GM23338 (cell line): Measurements from ENCODE around the gene RPL36A. TPM values are rescaled to one million over a fixed set of nuclear protein-coding genes. Genes with fewer than 3 reads are reported as not detected.

Source experiments
- ATAC-seq: fragments of 200-7000 bp; cut with Tn5 transposase; 3 replicates; pipeline ENCODE4 v1.9.1; 2020
- DNase-seq: peaks from one replicate; pipeline ENCODE4 v3.0.0-alpha.2; 2015; ENCODE audit warnings: low spot score
- H2AFZ ChIP-seq: fragments of 200-600 bp; sonication (generic); 2 replicates; pipeline ENCODE4 v1.8.0; 2016; ENCODE audit warnings: antibody characterized with exemption, mild to moderate bottlenecking, moderate library complexity
- H3F3A ChIP-seq: fragments of 200-600 bp; sonication (generic); replicated peaks from 2 replicates; pipeline ENCODE4 v1.8.0; 2017; ENCODE audit warnings: antibody characterized with exemption, mixed run types, low read depth
- H3K27ac ChIP-seq: fragments of 200-600 bp; sonication (generic); 2 replicates; pipeline ENCODE4 v1.6.1; 2016; ENCODE audit warnings: low read depth
- H3K27me3 ChIP-seq: fragments of 200-600 bp; sonication (generic); 2 replicates; pipeline ENCODE4 v1.8.0; 2016; ENCODE audit warnings: mild to moderate bottlenecking, mixed run types, moderate library complexity; ENCODE audit not compliant: insufficient read depth
- H3K36me3 ChIP-seq: fragments of 200-600 bp; sonication (generic); 2 replicates; pipeline ENCODE4 v1.8.0; 2016; ENCODE audit warnings: mild to moderate bottlenecking; ENCODE audit not compliant: insufficient read depth
- H3K4me1 ChIP-seq: fragments of 200-600 bp; sonication (generic); 2 replicates; pipeline ENCODE4 v1.8.0; 2016; ENCODE audit warnings: mild to moderate bottlenecking, moderate library complexity; ENCODE audit not compliant: insufficient read depth
- H3K4me2 ChIP-seq: fragments of 200-600 bp; sonication (generic); 2 replicates; pipeline ENCODE4 v1.7.1; 2017; ENCODE audit warnings: mixed run types
- H3K4me3 ChIP-seq: fragments of 200-600 bp; sonication (generic); 2 replicates; pipeline ENCODE4 v1.6.1; 2016; ENCODE audit warnings: mixed run types
- H3K79me2 ChIP-seq: fragments of 200-600 bp; sonication (generic); replicated peaks from 2 replicates; pipeline ENCODE4 v1.8.0; 2017; ENCODE audit warnings: mild to moderate bottlenecking; ENCODE audit not compliant: insufficient read depth
- H3K9me2 ChIP-seq: fragments of 200-600 bp; sonication (generic); 2 replicates; pipeline ENCODE4 v1.8.0; 2017; ENCODE audit not compliant: insufficient read depth
- H4K20me1 ChIP-seq: fragments of 200-600 bp; sonication (generic); replicated peaks from 2 replicates; pipeline ENCODE4 v1.8.0; 2017; ENCODE audit warnings: mild to moderate bottlenecking; ENCODE audit not compliant: insufficient read depth
- H3K27ac Mint-ChIP-seq: 2 replicates; pipeline ENCODE4 v1.8.0; 2020; ENCODE audit warnings: inconsistent platforms, mild to moderate bottlenecking, moderate library complexity, mixed read lengths
- H3K27me3 Mint-ChIP-seq: 3 replicates; pipeline ENCODE4 v1.8.0; 2022; ENCODE audit warnings: low read depth, mild to moderate bottlenecking, moderate library complexity, mixed read lengths, inconsistent platforms; ENCODE audit not compliant: insufficient read depth, poor library complexity
- H3K36me3 Mint-ChIP-seq: 3 replicates; pipeline ENCODE4 v1.8.0; 2021; ENCODE audit warnings: low read depth, mild to moderate bottlenecking, inconsistent platforms, moderate library complexity, mixed read lengths
- H3K4me1 Mint-ChIP-seq: 3 replicates; pipeline ENCODE4 v1.8.0; 2020; ENCODE audit warnings: mild to moderate bottlenecking, inconsistent platforms, mixed read lengths
- H3K4me3 Mint-ChIP-seq: 3 replicates; pipeline ENCODE4 v1.8.0; 2021; ENCODE audit warnings: moderate library complexity, mild to moderate bottlenecking, inconsistent platforms, mixed read lengths
- H3K9me3 Mint-ChIP-seq: 3 replicates; pipeline ENCODE4 v1.8.0; 2020; ENCODE audit warnings: moderate library complexity, mild to moderate bottlenecking, inconsistent platforms, mixed read lengths
- CREB1 ChIP-seq: fragments of 250-450 bp; sonication (Bioruptor Pico); IDR thresholded peaks from 2 replicates; pipeline ENCODE4 v1.5.0; 2020; ENCODE audit warnings: low read depth, mild to moderate bottlenecking, moderate library complexity
- EZH2 ChIP-seq: fragments of 200-600 bp; sonication (generic); IDR thresholded peaks from one replicate; pipeline ENCODE4 v1.8.0; 2017; ENCODE audit warnings: antibody characterized with exemption, mild to moderate bottlenecking, low read depth; ENCODE audit not compliant: unreplicated experiment
- JUNB ChIP-seq: IDR thresholded peaks from one replicate; pipeline ENCODE4 v1.6.1; 2016; ENCODE audit warnings: antibody characterized with exemption; ENCODE audit not compliant: unreplicated experiment
- POLR2AphosphoS5 ChIP-seq: IDR thresholded peaks from 2 replicates; pipeline ENCODE4 v1.6.1; 2016; ENCODE audit warnings: antibody characterized with exemption, low read depth
- ZNF114 ChIP-seq: fragments of 250-450 bp; sonication (Bioruptor Pico); IDR thresholded peaks from 2 replicates; pipeline ENCODE4 v1.5.0; 2020; ENCODE audit warnings: mild to moderate bottlenecking, moderate library complexity
- polyA plus RNA-seq: library from polyadenylated mRNA; unstranded; fragments of >200 nt; fragmentation: Nextera tagmentation; extraction: Ambion mirVana; gene quantifications from 2 replicates; pipeline ENCODE4 v1.2.1, GENCODE V29; 2016
- total RNA-seq: library from RNA; depleted of rRNA; stranded (reverse); fragments of >200 nt; shearing (Covaris generic); gene quantifications from 2 replicates; pipeline ENCODE4 v1.2.3, GENCODE V29; 2014
- TF ChIP-seq, protein P1 (sequence below): IDR thresholded peaks from one replicate; pipeline ENCODE4 v1.6.1; 2018; ENCODE audit warnings: antibody characterized with exemption; ENCODE audit not compliant: unreplicated experiment
- TF ChIP-seq, protein P2 (sequence below), 2 experiments: fragments of 200-600 bp in 1 of 2; sonication (generic) in 1 of 2; conservative IDR thresholded peaks; 2 replicates each; pipeline versions ENCODE4 v1.5.1 to v1.6.1; 2016 to 2017; ENCODE audit warnings: antibody characterized with exemption in 2 of 2, low read depth in 2 of 2, mild to moderate bottlenecking in 2 of 2, moderate library complexity in 1 of 2
- TF ChIP-seq, protein P3 (sequence below): IDR thresholded peaks from 2 replicates; pipeline ENCODE4 v1.6.1; 2016; ENCODE audit warnings: antibody characterized with exemption

RPL36A gene
- total and polyA plus RNA-seq, 2 experiments from 2014 or later = 901 to 1,348 TPM

DNA sequence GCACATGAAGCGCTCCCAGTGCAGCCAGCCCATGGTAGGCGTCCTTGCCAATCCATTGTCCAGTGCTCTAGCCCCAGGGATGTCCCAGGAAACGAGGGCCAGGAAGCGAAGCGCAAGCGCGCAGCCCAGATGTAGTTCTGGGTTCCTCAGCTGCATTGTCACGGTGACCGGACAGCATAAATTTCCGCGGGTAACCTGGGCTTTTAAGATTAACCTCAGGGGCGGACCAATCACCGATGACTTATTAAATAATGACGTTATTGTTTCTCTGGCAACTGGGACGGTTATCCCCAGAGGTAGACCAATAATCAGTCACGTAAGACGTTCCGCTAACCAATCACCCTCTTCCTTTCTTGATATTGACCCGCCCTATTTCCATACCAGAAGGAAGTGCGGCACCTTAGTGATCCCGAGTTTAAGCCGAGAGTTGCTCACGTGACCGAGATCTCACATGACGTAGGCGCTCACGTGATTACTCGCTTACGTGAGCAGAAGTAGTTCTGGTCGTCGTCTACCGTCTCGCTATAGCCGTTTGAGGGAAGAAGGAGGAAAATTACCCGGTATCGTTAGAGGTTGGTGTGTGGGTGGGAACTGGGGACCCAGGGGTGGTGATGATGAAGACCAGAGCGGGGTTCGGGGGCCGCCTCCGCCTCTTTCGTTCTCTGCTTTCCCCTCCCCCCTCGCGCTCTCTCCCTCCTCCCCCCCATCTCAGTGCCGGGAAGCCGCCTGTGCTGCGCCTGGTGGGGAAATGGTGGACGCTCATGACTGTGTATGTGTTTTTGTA is 17.1 kb downstream of the RPL36A start, which contains the start of the genes GLA and HNRNPH2:
Gene GLA, minus strand, starts transcription at position 178 of the 784 bp plus-strand sequence. Its CDS starts 22 bp downstream, at position 156.
Gene HNRNPH2, plus strand, starts transcription at position 475 of the 784 bp plus-strand sequence. CDS start 3,767 bp downstream, outside the sequence.
- H3K9me3 Mint-ChIP-seq = no peaks in the 10 kb centered on the region
- ATAC-seq = peak; percentile 92
- H3K27ac ChIP-seq = peak within 1 kb of the TSS; percentile 94
- H3K36me3 ChIP-seq = no peaks in the 10 kb centered on the region
- no peak within 1 kb of the TSS for H2AFZ ChIP-seq
- peaks cover 10% of the 10 kb centered on the region for H3K27me3 Mint-ChIP-seq
- no peaks in the 10 kb centered on the region for H3F3A ChIP-seq
- peak within 1 kb of the TSS; percentile 85 for H3K4me3 ChIP-seq
- H3K4me1 ChIP-seq = 0 out of 2 replicates have a peak, but pooled peaks cover 2% of the 10 kb centered on the region
- DNase-seq = peak; percentile 94
- peaks cover 73% of the 10 kb centered on the region for H3K79me2 ChIP-seq
- H3K27ac Mint-ChIP-seq = peak within 1 kb of the TSS; percentile 99
- H4K20me1 ChIP-seq = no peaks in the 10 kb centered on the region
- no peaks in the 10 kb centered on the region for H3K9me2 ChIP-seq
- H3K27me3 ChIP-seq = no peaks in the 10 kb centered on the region
- peaks cover 13% of the 10 kb centered on the region; the same call in 2 of the 3 replicates for H3K4me1 Mint-ChIP-seq
- TF ChIP-seq, protein P1, sequence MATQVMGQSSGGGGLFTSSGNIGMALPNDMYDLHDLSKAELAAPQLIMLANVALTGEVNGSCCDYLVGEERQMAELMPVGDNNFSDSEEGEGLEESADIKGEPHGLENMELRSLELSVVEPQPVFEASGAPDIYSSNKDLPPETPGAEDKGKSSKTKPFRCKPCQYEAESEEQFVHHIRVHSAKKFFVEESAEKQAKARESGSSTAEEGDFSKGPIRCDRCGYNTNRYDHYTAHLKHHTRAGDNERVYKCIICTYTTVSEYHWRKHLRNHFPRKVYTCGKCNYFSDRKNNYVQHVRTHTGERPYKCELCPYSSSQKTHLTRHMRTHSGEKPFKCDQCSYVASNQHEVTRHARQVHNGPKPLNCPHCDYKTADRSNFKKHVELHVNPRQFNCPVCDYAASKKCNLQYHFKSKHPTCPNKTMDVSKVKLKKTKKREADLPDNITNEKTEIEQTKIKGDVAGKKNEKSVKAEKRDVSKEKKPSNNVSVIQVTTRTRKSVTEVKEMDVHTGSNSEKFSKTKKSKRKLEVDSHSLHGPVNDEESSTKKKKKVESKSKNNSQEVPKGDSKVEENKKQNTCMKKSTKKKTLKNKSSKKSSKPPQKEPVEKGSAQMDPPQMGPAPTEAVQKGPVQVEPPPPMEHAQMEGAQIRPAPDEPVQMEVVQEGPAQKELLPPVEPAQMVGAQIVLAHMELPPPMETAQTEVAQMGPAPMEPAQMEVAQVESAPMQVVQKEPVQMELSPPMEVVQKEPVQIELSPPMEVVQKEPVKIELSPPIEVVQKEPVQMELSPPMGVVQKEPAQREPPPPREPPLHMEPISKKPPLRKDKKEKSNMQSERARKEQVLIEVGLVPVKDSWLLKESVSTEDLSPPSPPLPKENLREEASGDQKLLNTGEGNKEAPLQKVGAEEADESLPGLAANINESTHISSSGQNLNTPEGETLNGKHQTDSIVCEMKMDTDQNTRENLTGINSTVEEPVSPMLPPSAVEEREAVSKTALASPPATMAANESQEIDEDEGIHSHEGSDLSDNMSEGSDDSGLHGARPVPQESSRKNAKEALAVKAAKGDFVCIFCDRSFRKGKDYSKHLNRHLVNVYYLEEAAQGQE = no peak
- TF ChIP-seq POLR2AphosphoS5 (peak; percentile 65), ZNF114 (CRISPR knock-in tag) (no peak), EZH2 (no peak), CREB1 (peak; percentile 91), JUNB (no peak)
- TF ChIP-seq, protein P2, sequence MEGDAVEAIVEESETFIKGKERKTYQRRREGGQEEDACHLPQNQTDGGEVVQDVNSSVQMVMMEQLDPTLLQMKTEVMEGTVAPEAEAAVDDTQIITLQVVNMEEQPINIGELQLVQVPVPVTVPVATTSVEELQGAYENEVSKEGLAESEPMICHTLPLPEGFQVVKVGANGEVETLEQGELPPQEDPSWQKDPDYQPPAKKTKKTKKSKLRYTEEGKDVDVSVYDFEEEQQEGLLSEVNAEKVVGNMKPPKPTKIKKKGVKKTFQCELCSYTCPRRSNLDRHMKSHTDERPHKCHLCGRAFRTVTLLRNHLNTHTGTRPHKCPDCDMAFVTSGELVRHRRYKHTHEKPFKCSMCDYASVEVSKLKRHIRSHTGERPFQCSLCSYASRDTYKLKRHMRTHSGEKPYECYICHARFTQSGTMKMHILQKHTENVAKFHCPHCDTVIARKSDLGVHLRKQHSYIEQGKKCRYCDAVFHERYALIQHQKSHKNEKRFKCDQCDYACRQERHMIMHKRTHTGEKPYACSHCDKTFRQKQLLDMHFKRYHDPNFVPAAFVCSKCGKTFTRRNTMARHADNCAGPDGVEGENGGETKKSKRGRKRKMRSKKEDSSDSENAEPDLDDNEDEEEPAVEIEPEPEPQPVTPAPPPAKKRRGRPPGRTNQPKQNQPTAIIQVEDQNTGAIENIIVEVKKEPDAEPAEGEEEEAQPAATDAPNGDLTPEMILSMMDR (conservative IDR thresholded peaks at IDR 0.05; ENCODE audit: low read depth in 2 of 2) = no peak
- peak within 1 kb of the TSS; percentile 90 for H3K4me2 ChIP-seq
- H3K4me3 Mint-ChIP-seq = peak within 1 kb of the TSS; percentile 93
- H3K36me3 Mint-ChIP-seq = peaks cover 22% of the 10 kb centered on the region

DNA sequence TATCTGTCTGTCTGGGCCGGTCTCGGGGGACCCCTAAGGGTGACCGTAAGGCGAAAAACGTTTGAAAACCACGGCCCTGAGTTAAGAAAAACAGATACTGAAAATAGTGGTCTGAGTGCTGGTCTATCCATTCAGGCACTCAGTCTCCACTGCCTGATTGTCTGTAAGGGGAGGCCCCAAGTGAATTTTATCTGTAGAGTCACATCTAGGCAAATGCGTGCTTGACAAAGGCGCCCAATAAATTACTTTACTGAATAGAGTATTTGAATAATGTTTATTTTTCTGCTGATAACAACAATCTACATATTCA is 17.7 kb downstream of the RPL36A start:
- peaks cover 13% of the 10 kb centered on the region; the same call in 2 of the 3 replicates for H3K4me1 Mint-ChIP-seq
- ATAC-seq (peak; percentile 17), DNase-seq (no peak)
- Histone ChIP-seq H3F3A (no peaks in the 10 kb centered on the region), H4K20me1 (no peaks in the 10 kb centered on the region), H3K4me2 (peak overlapping the region; percentile 86), H3K4me3 (peak overlapping the region; percentile 79), H3K9me2 (no peaks in the 10 kb centered on the region), H3K27ac (peak overlapping the region; percentile 94), H3K4me1 (0 out of 2 replicates have a peak, but pooled peaks cover 2% of the 10 kb centered on the region), H3K36me3 (no peaks in the 10 kb centered on the region; the same call in 1 of the 2 replicates), H2AFZ (no peak overlapping the region), H3K27me3 (no peaks in the 10 kb centered on the region), H3K79me2 (peaks cover 73% of the 10 kb centered on the region)
- peak overlapping the region; percentile 99 for H3K27ac Mint-ChIP-seq
- peaks cover 26% of the 10 kb centered on the region for H3K36me3 Mint-ChIP-seq
- peaks cover 10% of the 10 kb centered on the region for H3K27me3 Mint-ChIP-seq
- peak overlapping the region; percentile 93 for H3K4me3 Mint-ChIP-seq
- no peaks in the 10 kb centered on the region for H3K9me3 Mint-ChIP-seq
- TF ChIP-seq, protein P3, sequence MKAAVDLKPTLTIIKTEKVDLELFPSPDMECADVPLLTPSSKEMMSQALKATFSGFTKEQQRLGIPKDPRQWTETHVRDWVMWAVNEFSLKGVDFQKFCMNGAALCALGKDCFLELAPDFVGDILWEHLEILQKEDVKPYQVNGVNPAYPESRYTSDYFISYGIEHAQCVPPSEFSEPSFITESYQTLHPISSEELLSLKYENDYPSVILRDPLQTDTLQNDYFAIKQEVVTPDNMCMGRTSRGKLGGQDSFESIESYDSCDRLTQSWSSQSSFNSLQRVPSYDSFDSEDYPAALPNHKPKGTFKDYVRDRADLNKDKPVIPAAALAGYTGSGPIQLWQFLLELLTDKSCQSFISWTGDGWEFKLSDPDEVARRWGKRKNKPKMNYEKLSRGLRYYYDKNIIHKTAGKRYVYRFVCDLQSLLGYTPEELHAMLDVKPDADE = no peak
